NCI-H1105 (cell line): Measurements from ENCODE around the gene ABCC9.

ENCODE experiments used
- DNase-seq: peaks from one replicate; lab custom pipeline; 2025; lab: John Stamatoyannopoulos, UW

Gene ABCC9

GRCh38 chr12:21877293-21877982 lies 63.8 kb downstream of the ABCC9 start:
- no peak for DNase-seq

DNA sequence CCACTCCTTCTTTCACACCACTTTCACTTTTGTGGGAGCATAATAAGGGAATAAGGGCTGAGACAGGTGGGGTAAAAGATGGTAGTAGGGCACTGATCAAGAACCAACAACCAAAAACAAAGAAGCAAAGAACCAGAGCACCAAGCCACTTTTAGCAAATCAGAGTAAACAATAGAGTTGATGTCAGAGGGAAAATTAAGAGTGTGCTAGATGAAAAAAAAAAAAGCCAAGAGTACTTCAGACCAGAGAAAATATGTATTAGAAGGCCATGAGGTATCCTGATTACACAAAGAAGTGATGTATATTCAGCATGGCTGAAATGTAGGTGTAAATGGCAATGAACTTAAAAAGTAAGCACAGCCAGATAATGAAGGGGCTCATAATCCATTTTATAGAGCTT lies 75.4 kb downstream of the ABCC9 start:
- no peak for DNase-seq

GRCh38 chr12:21860534-21860933 lies 80.7 kb downstream of the ABCC9 start:
- no peak for DNase-seq

- DNase-seq, result no peak
These were observed 81.1 kb downstream of the ABCC9 start for GRCh38 chr12:21860128-21860527.

DNA sequence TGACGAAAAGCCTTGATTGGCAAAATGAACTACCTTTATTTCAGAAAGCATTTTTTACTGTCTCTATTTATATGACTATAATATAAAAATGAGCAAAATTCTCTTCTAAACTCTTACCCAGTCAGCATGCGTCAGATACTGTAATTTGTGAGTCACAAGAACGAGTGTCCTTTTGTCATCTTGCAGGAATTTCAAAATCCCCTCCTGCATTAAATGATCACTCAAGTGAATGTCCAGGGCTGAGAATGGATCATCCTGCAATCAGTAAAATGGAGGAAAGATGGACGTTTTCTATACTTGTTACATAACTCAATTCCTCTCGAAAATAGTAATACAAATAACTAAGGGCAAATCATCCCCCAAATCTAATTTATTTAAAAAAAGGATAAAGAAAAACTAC lies 89.0 kb downstream of the ABCC9 start:
- DNase-seq, result no peak

- DNase-seq, result no peak
These were observed 90.1 kb downstream of the ABCC9 start for GRCh38 chr12:21851151-21851550.

DNA sequence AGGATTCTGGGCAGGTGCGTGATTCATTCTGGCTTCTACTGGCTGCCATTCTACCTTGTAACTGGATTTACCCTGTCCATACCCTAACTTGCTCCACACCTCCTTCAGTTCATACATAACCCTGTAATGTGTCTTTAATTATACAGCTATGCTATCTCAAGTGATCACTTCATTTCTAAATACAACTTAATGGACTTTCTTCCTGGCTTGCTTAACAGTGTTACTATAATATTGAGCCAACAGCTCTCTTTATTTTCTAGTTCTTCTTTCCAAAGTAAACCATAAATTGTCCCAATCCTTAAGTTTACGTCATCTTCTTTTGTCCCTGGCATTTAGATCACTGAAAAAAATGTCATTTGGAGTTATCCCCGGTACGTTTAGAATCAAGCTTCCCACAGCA lies 90.8 kb downstream of the ABCC9 start:
- DNase-seq, result no peak

GRCh38 chr12:21849878-21850277 lies 91.3 kb downstream of the ABCC9 start:
- peak; percentile 26 for DNase-seq

DNA sequence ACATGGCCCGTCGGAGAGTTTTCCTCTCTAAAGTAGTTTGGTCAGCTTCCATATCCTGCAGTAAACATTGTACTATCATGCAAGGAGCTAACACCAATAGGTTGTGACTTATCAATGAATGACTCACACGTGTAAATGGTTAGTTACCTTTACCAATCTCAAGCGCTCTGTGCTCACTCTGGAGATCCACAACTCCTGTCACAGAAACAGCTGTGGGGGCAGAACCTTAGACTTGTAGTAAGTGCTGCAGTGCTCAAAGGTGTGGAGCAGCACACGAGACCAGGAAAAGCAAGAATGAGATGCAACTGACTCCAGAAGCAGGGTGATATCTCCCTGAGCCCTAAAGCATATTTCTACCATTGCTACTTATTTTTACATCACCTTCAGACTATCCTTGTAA lies 93.0 kb downstream of the ABCC9 start:
- no peak for DNase-seq

DNA sequence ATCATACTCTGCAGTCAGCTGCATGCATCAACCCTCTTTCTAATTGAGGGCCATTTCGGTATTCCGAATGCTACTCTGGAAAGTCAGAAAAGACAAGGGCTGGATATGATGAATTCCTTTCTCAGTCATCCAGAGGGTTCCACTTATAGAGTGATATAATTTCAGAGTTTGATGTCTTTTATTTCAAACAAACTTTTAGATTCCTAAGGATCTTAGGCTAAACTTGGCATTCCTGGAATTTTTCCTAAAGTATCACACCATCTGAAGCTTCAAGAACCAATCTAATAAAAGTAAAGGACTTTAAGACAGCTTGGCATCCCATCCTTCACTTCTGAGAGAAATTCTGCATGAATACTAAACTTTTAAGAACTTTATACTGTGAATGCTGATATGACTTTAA lies 97.4 kb downstream of the ABCC9 start:
- no peak for DNase-seq

GRCh38 chr12:21839776-21840175 lies 101.5 kb downstream of the ABCC9 start:
- DNase-seq, result no peak

DNA sequence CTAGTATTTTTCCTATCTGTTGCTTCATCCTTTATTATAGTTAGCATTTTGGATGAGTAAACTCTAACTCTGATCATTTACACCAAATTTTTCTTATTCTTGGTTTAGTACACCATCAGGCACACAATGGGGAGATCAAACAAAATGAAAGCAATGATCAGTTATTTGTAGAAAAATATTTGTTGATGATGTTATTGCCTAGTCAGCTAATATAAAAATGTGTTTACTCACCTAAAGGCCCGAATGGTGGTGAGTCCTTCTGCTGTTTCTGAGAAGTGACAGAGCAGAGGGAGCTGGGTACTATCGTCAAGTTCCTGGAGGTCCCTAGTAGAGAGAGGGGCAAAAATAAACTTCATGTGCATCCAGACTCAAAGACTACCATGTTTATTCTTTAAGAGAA lies 103.4 kb downstream of the ABCC9 start:
- DNase-seq, result no peak

GRCh38 chr12:21831791-21832344 lies 109.4 kb downstream of the ABCC9 start:
- DNase-seq, result no peak

- DNase-seq, result no peak
These were observed 112.4 kb downstream of the ABCC9 start for GRCh38 chr12:21828779-21829178.

GRCh38 chr12:21828136-21828775 lies 113.0 kb downstream of the ABCC9 start:
- DNase-seq, result no peak

GRCh38 chr12:21827083-21827482 lies 114.1 kb downstream of the ABCC9 start:
- DNase-seq, result no peak

- no peak for DNase-seq
These were observed 114.7 kb downstream of the ABCC9 start for GRCh38 chr12:21826618-21826910.

DNA sequence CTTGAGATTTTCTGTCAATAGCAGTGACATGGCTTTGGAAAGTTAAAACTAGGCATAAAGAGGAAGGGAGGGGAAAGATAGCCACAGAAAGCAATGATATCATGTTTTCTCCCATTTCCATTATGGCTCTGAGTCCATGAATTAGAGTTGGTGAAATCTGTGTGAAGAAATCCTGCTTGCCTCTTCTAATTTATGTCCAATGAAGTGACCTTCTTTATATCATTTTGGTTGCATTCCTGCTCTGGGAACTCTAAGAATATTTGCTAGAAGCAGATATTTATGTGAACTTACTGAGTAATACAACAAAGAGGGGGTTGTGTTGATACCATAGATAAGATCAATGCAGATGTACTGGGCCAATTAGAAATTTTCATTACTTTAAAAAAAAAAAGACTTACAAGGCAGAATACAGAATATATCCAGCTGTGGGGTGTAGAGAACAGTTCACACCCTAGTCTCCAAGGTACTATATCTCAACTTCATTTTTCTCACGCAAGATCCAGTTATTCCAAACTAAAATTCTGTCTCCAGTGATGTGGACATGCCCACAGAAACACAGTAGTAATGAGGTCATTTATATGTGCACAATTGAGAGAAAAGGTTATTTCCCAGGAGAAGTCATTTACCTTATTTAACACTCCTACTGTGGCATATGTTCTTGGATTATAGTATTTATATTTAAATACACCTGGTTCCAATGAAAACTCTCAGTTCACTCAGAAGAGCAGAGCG lies 115.2 kb downstream of the ABCC9 start:
- DNase-seq, result no peak

GRCh38 chr12:21823581-21823980 lies 117.6 kb downstream of the ABCC9 start:
- DNase-seq, result no peak

DNA sequence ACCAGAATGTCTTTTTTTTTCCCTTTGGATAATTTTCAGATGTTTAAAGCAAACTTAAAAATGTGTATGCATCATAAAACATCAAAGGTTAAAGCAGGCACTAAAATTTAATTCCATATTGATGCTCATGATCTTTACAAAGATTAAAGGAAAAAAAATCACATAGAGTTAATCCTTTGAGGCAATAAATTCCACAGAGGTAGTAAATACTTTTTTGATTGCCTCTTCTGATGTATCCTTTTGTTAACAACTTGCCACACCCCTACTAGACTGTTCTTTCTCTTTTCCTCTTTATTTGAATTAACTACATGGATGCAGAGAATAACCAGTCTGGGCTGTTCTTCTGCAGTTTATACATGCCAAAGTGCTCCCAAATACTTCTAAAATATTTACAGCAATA lies 121.5 kb downstream of the ABCC9 start:
- DNase-seq, result no peak

- no peak for DNase-seq
These were observed 122.0 kb downstream of the ABCC9 start for GRCh38 chr12:21819236-21819635.

- peak; percentile 26 for DNase-seq
These were observed 122.6 kb downstream of the ABCC9 start for GRCh38 chr12:21818627-21819026.
